Erythroblast (primary cell): ENCODE measurements around the gene MT1B.

Experiments
- GATA1 ChIP-seq: IDR thresholded peaks from 2 replicates; pipeline ENCODE4 v1.6.1; 2011; ENCODE audit warnings: low read depth, mild to moderate bottlenecking, control low read depth, low read length, moderate library complexity
- POLR2A ChIP-seq: IDR thresholded peaks from 2 replicates; pipeline ENCODE4 v1.6.1; 2011; ENCODE audit warnings: mild to moderate bottlenecking, low read length

DNA sequence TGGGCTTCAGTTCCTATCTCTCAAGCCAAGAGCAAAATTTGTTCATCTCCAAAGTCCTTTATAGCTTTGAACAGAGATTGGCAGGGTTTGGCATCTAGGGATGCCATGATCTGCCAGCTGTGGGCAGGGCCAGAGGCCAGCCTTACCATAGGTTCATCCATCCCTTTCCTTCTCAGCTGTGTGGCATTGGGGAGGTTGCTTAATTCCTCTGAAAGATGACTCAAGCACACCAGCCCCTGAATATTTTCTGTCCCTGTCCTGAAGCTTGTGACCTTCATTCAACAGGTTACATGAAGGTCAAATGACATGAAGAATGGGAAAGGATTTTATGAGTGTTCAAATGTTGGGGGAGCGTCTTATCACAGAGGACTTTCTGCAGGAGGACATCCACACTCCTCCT, 12.8 kb downstream of the MT1B start:
- TF ChIP-seq POLR2A (no peak), GATA1 (no peak)
